Thyroid gland (tissue), 4 donors: Measurements from ENCODE around the gene CTSO. TPM values are rescaled to one million over a fixed set of nuclear protein-coding genes. Genes with fewer than 3 reads are reported as not detected.

Experiments used
- DNase-seq, 2 donors: peaks; one replicate each; pipeline ENCODE4 v3.0.0-alpha.2; 2019
- H3K27ac ChIP-seq, 3 donors: fragments of 200-600 bp; sonication (generic); 1 replicate in 2 of 3; 2 replicates in 1 of 3; pipeline ENCODE4 v1.5.1; 2016 to 2019; ENCODE audit warnings: mild to moderate bottlenecking in 1 of 3, moderate library complexity in 1 of 3
- H3K27me3 ChIP-seq: fragments of 200-600 bp; sonication (generic); one replicate; pipeline ENCODE4 v1.5.1; 2019
- H3K36me3 ChIP-seq, 2 donors: fragments of 200-600 bp; sonication (generic); one replicate each; pipeline ENCODE4 v1.5.1; 2016 to 2019
- H3K4me1 ChIP-seq, 2 donors: fragments of 200-600 bp; sonication (generic); one replicate each; pipeline ENCODE4 v1.5.1; 2017 to 2019
- H3K4me3 ChIP-seq, 3 donors: fragments of 200-600 bp; sonication (generic); replicated peaks in 1 of 3; 1 replicate in 2 of 3; 2 replicates in 1 of 3; pipeline ENCODE4 v1.5.1; 2016; ENCODE audit warnings: mild to moderate bottlenecking in 1 of 3
- H3K9me3 ChIP-seq: fragments of 200-600 bp; sonication (generic); one replicate; pipeline ENCODE4 v1.5.1; 2017
- POLR2A ChIP-seq, 2 donors: fragments of 450-650 bp; IDR thresholded peaks; one replicate each; pipeline ENCODE4 v1.6.1; 2017; ENCODE audit warnings: antibody characterized with exemption in 2 of 2, mild to moderate bottlenecking in 2 of 2, moderate library complexity in 1 of 2
- WGBS, 2 donors: methylation state at CpG; one replicate each; pipeline ENCODE4 v1.1.5; 2017; 5-methylcytosine and 5-hydroxymethylcytosine counted together
- intact Hi-C: fragments of 100-400 bp; cut with DNase I; formaldehyde crosslinking; loops from one replicate; pipeline ENCODE4 v1.15.1; 2023
- total RNA-seq, 4 donors: library from RNA; depleted of rRNA; stranded (reverse); fragments of >200 nt; gene quantifications; one replicate each; pipeline ENCODE4 v1.2.3, GENCODE V29; 2016
- TF ChIP-seq, protein P1 (sequence below), 6 experiments: fragments of 200-600 bp in 3 of 6; fragments of 450-650 bp in 3 of 6; sonication (generic) in 3 of 6; IDR thresholded peaks; one replicate each; pipeline ENCODE4 v1.5.1; 2016 to 2019; ENCODE audit warnings: antibody characterized with exemption in 6 of 6, mild to moderate bottlenecking in 2 of 6, inconsistent platforms in 1 of 6, moderate library complexity in 1 of 6

Gene CTSO
- total RNA-seq, 4 donors from 2014 or later = 31.9 to 36.3 (median 35.6) TPM

DNA sequence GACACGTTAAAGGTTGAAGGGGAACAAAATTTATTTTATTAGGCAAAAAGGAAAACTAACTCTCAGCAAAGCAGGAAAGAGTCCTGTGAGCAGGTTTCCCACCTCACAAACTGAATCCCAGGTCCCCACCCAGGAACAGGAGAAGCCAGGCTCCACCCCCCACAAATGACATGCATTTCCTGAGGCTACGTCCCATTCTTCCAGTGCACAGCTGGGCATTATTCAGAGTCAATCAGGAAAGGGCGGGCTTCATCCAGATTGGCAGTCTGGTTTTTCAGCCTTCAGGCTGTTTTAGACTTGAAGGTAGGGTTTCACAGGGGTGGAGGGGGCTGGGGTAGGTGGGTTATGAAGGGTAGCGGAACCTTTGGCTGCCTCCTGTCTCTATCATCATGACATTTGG lies 75.7 kb downstream of the CTSO start:
- WGBS, 2 donors = 87 to 91% methylated on average over 4 of the region's 4 CpGs
- TF ChIP-seq, protein P1, sequence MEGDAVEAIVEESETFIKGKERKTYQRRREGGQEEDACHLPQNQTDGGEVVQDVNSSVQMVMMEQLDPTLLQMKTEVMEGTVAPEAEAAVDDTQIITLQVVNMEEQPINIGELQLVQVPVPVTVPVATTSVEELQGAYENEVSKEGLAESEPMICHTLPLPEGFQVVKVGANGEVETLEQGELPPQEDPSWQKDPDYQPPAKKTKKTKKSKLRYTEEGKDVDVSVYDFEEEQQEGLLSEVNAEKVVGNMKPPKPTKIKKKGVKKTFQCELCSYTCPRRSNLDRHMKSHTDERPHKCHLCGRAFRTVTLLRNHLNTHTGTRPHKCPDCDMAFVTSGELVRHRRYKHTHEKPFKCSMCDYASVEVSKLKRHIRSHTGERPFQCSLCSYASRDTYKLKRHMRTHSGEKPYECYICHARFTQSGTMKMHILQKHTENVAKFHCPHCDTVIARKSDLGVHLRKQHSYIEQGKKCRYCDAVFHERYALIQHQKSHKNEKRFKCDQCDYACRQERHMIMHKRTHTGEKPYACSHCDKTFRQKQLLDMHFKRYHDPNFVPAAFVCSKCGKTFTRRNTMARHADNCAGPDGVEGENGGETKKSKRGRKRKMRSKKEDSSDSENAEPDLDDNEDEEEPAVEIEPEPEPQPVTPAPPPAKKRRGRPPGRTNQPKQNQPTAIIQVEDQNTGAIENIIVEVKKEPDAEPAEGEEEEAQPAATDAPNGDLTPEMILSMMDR (IDR thresholded peaks at IDR 0.05) = no peak
- no peak for TF ChIP-seq POLR2A (IDR thresholded peaks at IDR 0.05)
- H3K4me3 ChIP-seq = no peak overlapping the region
- intact Hi-C loops = no loop called here
- no peak for DNase-seq
- no peaks in the 10 kb centered on the region for H3K36me3 ChIP-seq
- H3K27me3 ChIP-seq = no peaks in the 10 kb centered on the region
- no peak overlapping the region for H3K27ac ChIP-seq
- H3K9me3 ChIP-seq = no peaks in the 10 kb centered on the region
- H3K4me1 ChIP-seq = no peaks in the 10 kb centered on the region

DNA sequence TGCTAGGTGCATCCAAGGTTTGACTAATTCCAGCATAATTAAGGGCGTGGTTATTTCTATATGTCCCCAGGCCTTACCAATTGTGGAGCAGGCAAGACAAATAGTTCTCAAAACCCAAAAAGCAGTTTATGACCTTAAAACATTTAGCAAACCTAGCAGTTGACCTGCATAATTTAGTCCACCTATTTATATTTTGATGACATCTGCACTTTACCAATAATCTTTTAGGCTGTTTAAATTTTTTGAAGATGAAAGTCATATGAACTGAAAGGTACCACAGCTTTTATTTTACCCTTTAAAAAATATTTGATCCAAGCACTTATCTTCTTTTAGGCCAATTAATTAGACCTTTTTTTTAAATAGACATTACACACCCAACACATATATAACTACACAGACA lies 77.8 kb downstream of the CTSO start:
- TF ChIP-seq, protein P1 (IDR thresholded peaks at IDR 0.05) = no peak
- no peak for TF ChIP-seq POLR2A (IDR thresholded peaks at IDR 0.05)
- no peak overlapping the region for H3K27ac ChIP-seq
- DNase-seq = no peak
- no peaks in the 10 kb centered on the region for H3K4me1 ChIP-seq
- no peaks in the 10 kb centered on the region for H3K9me3 ChIP-seq
- H3K4me3 ChIP-seq = no peak overlapping the region
- 87 to 91% methylated on average over 1 of the region's 1 CpG for WGBS, 2 donors
- no peaks in the 10 kb centered on the region for H3K36me3 ChIP-seq
- intact Hi-C loops = no loop called here
- H3K27me3 ChIP-seq = no peaks in the 10 kb centered on the region

Other genes with a start within 250 kb of the CTSO start
- 10 to 100 TPM in 1 of 4 donors, 1 to 10 TPM in 3; 5.0 to 11.3 (median 7.3) TPM for gene GUCY1B1, start 194.8 kb downstream of the CTSO start, total RNA-seq
- gene ASIC5, start 87.6 kb downstream of the CTSO start, total RNA-seq = not detected
- gene TDO2, start 50.2 kb downstream of the CTSO start, total RNA-seq = not detected